ENCODE results near the gene ACYP2. TPM values are rescaled to one million over a fixed set of nuclear protein-coding genes. Genes with fewer than 3 reads are reported as not detected.
A peak's percentile ranks its signal among the peaks of the same experiment; 100 is the strongest.

ACYP2 gene
- total RNA-seq, 1 donor from 2014 or later, result 9.0 TPM

DNA sequence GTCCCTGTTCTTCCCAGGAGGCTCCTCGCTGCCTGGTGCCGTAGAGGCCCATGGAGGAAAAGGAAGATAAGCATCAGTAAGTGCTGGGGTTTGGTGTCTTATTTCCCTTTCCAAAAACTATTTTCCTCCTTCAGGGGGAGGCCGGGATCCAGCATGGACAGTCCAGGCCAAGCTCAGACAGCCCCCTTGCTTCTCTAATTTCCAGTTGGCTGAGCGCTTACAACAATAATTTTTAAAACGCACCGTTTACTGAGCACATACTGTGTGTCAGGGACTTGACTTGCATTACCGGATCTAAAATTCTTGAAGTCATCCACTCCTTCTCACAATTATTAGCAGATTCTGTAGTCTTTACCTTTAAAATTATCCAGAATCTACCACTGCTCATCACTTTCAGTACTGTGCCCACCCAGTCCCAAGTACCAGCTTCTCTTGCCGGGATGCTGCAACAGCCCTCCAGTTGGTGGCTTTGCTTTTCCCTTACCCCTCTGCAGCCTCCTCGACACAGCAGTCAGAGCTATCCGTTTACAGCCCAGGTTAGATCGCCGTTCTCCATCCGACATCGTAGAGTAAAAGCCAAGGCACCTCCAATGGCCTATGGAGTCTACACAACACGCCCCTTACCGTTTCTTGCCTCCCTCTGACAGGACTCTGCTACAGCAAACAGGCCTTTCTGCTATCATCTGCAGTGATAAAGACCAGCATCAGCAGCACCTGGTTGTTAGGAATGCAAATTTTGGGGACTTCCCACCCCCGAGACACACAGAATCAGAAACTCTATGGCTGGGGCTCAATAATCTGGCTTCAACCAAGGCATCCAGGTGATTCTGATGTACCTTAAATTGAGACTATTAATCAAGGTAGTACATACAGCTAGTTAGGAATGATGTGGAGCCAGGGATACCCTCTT lies 215.8 kb downstream of the ACYP2 start:
- FAIRE-seq (no peak), DNase-seq (ENCODE audit: low read depth) (no peak)
- H3K36me3 ChIP-seq (ENCODE audit: control insufficient read depth, insufficient read depth, low read length), result no peaks in the 10 kb centered on the region
- H3K4me3 ChIP-seq (ENCODE audit: low read depth, low read length), result peak overlapping the region; percentile 61
- TF ChIP-seq CTCF (IDR thresholded peaks at IDR 0.05; ENCODE audit: insufficient read depth, low read length, severe bottlenecking), result no peak
- H3K27me3 ChIP-seq (ENCODE audit: control insufficient read depth, insufficient read depth, low read length), result no peaks in the 10 kb centered on the region

DNA sequence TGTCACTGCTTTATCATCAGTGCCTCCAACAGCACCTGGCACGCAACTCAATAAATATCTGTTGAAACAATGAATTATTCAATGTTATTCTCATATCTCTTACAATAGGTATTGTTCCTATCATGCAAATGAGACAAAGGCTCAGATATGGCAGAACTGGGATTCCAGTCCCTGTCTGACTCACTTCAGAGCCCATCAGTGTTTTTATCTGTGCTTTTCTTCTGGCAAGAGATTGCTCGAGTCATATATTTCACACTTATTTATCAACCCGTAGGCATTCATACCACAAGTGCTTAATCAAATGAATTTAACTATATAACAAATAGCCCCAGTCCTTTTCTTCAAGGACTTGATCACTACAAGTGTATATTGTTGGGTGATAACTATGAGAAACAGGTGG lies 217.0 kb downstream of the ACYP2 start:
- DNase-seq (ENCODE audit: low read depth) (peak; percentile 9), FAIRE-seq (no peak)
- H3K4me3 ChIP-seq (ENCODE audit: low read depth, low read length), result no peak overlapping the region
- no peaks in the 10 kb centered on the region for H3K36me3 ChIP-seq (ENCODE audit: control insufficient read depth, insufficient read depth, low read length)
- H3K27me3 ChIP-seq (ENCODE audit: control insufficient read depth, insufficient read depth, low read length), result no peaks in the 10 kb centered on the region
- no peak for TF ChIP-seq CTCF (IDR thresholded peaks at IDR 0.05; ENCODE audit: insufficient read depth, low read length, severe bottlenecking)

DNA sequence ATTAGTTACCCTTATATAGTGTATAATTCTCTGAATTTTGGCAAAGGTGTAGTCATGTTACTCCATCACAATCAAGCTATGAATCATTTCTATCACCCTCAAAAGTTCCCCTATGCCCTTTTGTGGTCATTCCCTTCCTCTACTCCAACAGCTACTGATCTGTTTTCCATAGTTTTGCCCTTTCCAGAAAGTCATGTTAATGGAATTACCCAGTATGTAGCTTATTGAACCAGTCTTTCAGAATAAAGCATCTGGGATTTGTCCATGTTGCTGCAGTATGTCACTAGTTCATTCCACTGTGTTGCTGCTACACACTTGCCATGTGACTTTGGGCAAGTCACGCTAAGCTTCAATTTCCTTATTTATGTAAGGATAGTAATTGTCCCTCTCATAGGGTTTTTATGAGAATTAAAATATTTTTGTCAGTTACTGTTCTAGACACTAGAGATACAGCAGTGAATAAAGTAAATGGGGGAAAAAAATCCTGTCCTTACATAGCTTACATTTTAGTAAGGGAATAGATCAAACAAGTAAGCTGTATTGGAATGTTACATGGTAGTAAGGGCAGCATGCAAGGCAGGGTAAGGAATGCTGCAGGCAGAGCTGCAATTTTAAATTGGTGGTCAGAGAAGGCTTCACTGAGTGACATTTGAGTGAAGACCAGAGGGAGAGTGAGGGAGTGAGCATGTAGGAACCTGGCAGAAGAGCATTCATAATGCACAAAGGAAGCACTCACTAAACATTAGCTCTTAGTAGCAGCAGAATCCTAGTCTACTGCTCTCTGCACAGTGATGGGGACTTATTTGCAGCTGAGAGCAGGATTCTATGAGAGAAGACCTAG lies 220.9 kb downstream of the ACYP2 start:
- TF ChIP-seq CTCF (IDR thresholded peaks at IDR 0.05; ENCODE audit: insufficient read depth, low read length, severe bottlenecking), result no peak
- H3K36me3 ChIP-seq (ENCODE audit: control insufficient read depth, insufficient read depth, low read length), result no peaks in the 10 kb centered on the region
- DNase-seq (ENCODE audit: low read depth) (peak; percentile 25), FAIRE-seq (no peak)
- H3K27me3 ChIP-seq (ENCODE audit: control insufficient read depth, insufficient read depth, low read length), result no peaks in the 10 kb centered on the region
- no peak overlapping the region for H3K4me3 ChIP-seq (ENCODE audit: low read depth, low read length)

- DNase-seq (ENCODE audit: low read depth) (no peak), FAIRE-seq (no peak)
- no peak overlapping the region for H3K4me3 ChIP-seq (ENCODE audit: low read depth, low read length)
- H3K36me3 ChIP-seq (ENCODE audit: control insufficient read depth, insufficient read depth, low read length), result no peaks in the 10 kb centered on the region
- H3K27me3 ChIP-seq (ENCODE audit: control insufficient read depth, insufficient read depth, low read length), result no peaks in the 10 kb centered on the region
- TF ChIP-seq CTCF (IDR thresholded peaks at IDR 0.05; ENCODE audit: insufficient read depth, low read length, severe bottlenecking), result no peak
Observed at GRCh38 chr2:54336977-54337255, 221.5 kb downstream of the ACYP2 start.

- H3K27me3 ChIP-seq (ENCODE audit: control insufficient read depth, insufficient read depth, low read length), result no peaks in the 10 kb centered on the region
- no peak for FAIRE-seq
- H3K36me3 ChIP-seq (ENCODE audit: control insufficient read depth, insufficient read depth, low read length), result no peaks in the 10 kb centered on the region
- no peak for TF ChIP-seq CTCF (IDR thresholded peaks at IDR 0.05; ENCODE audit: insufficient read depth, low read length, severe bottlenecking)
- no peak overlapping the region for H3K4me3 ChIP-seq (ENCODE audit: low read depth, low read length)
- no peak for DNase-seq (ENCODE audit: low read depth)
Observed at GRCh38 chr2:54341656-54342055, 226.2 kb downstream of the ACYP2 start.

Measured in bronchial epithelial cell (primary cell).